Measurements from ENCODE around the gene CEMP1.

DNA sequence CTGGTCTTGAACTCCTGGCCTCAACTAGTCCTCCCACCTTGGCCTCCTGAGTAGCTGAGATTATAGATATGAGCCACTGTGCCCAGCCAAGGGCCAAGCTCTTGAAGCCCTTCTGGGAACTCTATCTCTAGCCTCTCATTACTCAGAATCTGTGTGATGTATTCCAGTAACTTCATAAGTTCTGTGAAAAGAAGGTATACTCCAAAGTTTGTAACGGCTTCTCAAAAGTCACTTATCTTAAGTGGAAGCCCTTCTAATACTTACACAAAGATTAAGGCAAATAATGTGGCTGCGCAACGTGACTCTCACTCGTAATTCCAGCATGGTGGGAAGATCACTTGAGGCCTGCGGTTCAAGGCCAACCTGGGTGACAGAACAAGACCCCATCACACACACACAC is 36.6 kb downstream of the CEMP1 start:
- TF ChIP-seq, protein P1, sequence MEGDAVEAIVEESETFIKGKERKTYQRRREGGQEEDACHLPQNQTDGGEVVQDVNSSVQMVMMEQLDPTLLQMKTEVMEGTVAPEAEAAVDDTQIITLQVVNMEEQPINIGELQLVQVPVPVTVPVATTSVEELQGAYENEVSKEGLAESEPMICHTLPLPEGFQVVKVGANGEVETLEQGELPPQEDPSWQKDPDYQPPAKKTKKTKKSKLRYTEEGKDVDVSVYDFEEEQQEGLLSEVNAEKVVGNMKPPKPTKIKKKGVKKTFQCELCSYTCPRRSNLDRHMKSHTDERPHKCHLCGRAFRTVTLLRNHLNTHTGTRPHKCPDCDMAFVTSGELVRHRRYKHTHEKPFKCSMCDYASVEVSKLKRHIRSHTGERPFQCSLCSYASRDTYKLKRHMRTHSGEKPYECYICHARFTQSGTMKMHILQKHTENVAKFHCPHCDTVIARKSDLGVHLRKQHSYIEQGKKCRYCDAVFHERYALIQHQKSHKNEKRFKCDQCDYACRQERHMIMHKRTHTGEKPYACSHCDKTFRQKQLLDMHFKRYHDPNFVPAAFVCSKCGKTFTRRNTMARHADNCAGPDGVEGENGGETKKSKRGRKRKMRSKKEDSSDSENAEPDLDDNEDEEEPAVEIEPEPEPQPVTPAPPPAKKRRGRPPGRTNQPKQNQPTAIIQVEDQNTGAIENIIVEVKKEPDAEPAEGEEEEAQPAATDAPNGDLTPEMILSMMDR (conservative IDR thresholded peaks at IDR 0.05), result no peak
- no peak for TF ChIP-seq EZH2 (IDR thresholded peaks at IDR 0.05; ENCODE audit: low read depth)
